Brain microvascular endothelial cell (primary cell): Measurements from ENCODE around the gene ACTL7A.
"Not testable (repeated sequence)": the region's sequence is repeated elsewhere in the genome, so short reads cannot be mapped to it uniquely, and the experiment has no call there.

Experiments
- DNase-seq: peaks from one replicate; pipeline ENCODE4 v3.0.0-alpha.2; 2020
- H3K27ac ChIP-seq: fragments of 250-450 bp; sonication (Bioruptor Pico); 2 replicates; pipeline ENCODE4 v1.5.1; 2020; ENCODE audit warnings: mild to moderate bottlenecking, moderate library complexity
- H3K27me3 ChIP-seq: fragments of 250-450 bp; sonication (Bioruptor Pico); replicated peaks from 2 replicates; pipeline ENCODE4 v1.5.1; 2020; ENCODE audit warnings: mild to moderate bottlenecking
- H3K36me3 ChIP-seq: fragments of 250-450 bp; sonication (Bioruptor Pico); replicated peaks from 2 replicates; pipeline ENCODE4 v1.5.1; 2020; ENCODE audit warnings: mild to moderate bottlenecking
- H3K4me3 ChIP-seq: 2 replicates; pipeline ENCODE4 v1.5.1; 2011; ENCODE audit warnings: low read depth, mild to moderate bottlenecking, control low read depth, low read length, moderate library complexity
- in situ Hi-C: cut with HindIII; loops from 2 replicates; pipeline ENCODE4 v1.10.0; 2017; ENCODE audit warnings: low sequenced_read_pairs, low pct_ligation_motif_present
- TF ChIP-seq, protein P1 (sequence below): IDR thresholded peaks from 2 replicates; pipeline ENCODE4 v1.5.1; 2011; ENCODE audit warnings: low read depth, mild to moderate bottlenecking, moderate library complexity, low read length, control low read depth, inconsistent platforms; ENCODE audit errors: missing control alignments

The ACTL7A gene

DNA sequence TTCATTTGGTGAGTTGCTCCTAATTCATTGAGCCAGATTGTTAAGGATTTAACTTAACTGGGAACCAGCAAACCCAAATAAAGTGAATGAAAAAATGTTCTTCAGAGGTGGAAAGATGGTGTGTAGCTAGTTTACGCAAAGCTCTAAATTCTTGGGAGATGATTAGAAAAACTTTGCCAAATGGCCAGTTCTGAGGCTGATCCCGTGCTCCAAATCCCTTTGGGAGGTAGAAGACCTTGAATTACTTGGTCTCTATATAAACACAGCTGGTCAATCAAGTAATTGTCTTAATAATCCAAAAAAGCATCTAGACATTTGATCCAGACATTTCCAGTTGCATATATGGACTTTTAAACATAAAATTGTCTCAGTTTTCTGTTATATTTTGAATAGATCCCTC, 17.7 kb upstream of the ACTL7A start:
- Histone ChIP-seq H3K27me3 (no peaks in the 10 kb centered on the region), H3K27ac (no peak overlapping the region), H3K36me3 (no peaks in the 10 kb centered on the region), H3K4me3 (no peak overlapping the region)
- in situ Hi-C loops, result no loop called here
- TF ChIP-seq, protein P1, sequence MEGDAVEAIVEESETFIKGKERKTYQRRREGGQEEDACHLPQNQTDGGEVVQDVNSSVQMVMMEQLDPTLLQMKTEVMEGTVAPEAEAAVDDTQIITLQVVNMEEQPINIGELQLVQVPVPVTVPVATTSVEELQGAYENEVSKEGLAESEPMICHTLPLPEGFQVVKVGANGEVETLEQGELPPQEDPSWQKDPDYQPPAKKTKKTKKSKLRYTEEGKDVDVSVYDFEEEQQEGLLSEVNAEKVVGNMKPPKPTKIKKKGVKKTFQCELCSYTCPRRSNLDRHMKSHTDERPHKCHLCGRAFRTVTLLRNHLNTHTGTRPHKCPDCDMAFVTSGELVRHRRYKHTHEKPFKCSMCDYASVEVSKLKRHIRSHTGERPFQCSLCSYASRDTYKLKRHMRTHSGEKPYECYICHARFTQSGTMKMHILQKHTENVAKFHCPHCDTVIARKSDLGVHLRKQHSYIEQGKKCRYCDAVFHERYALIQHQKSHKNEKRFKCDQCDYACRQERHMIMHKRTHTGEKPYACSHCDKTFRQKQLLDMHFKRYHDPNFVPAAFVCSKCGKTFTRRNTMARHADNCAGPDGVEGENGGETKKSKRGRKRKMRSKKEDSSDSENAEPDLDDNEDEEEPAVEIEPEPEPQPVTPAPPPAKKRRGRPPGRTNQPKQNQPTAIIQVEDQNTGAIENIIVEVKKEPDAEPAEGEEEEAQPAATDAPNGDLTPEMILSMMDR, result no peak
- DNase-seq, result no peak

GRCh38 chr9:108844856-108845255, 17.2 kb upstream of the ACTL7A start:
- DNase-seq, result no peak
- H3K4me3 ChIP-seq, result no peak overlapping the region
- TF ChIP-seq, protein P1, result no peak
- in situ Hi-C loops, result no loop called here
- H3K27me3 ChIP-seq, result no peaks in the 10 kb centered on the region
- H3K36me3 ChIP-seq, result no peaks in the 10 kb centered on the region
- H3K27ac ChIP-seq, result no peak overlapping the region

DNA sequence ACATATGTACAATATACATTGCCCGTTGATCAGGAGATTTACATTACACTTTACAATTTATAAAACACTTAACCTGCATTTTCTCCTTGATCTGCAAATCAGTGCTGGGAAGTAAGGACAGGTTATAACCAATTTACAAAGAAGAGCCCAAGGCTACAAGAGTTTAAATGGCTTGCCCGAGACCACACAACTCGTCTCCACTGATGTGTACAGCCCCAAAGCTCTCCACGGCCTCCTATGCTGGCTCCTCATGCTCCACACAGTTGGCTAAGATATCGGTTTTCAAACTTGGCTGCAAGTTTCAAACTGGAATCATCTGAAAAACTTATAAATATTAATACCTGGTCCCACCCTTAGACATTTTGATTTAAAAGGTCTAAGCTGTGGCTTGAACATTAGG, 16.6 kb upstream of the ACTL7A start:
- in situ Hi-C loops, result no loop called here
- no peak for DNase-seq

DNA sequence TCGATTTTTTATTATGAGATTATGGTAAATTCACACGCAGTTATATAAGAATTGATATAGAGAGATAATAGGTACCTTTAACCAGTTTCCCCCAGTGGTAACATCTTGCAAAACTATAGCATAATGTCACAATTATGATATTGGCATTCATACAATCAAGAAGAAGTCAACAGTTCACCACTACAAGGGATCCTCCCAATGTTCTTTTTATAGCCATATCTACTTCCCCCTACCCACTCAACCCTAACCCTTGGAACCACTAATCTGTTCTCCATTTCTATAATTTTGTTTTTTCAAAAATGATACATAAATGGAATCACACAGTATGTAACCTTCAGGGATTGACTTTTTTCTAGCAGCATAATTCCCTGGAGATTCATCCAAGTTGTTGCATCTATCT, 16.1 kb upstream of the ACTL7A start:
- no peaks in the 10 kb centered on the region for H3K36me3 ChIP-seq
- DNase-seq, result no peak
- H3K27ac ChIP-seq, result no peak overlapping the region
- no peak overlapping the region for H3K4me3 ChIP-seq
- TF ChIP-seq, protein P1, result no peak
- no peaks in the 10 kb centered on the region for H3K27me3 ChIP-seq
- in situ Hi-C loops, result no loop called here

More for the DNA sequence above, 16.6 kb upstream of the ACTL7A start:
- no peaks in the 10 kb centered on the region for H3K27me3 ChIP-seq
- H3K4me3 ChIP-seq, result no peak overlapping the region
- H3K27ac ChIP-seq, result no peak overlapping the region
- TF ChIP-seq, protein P1, result no peak
- H3K36me3 ChIP-seq, result no peaks in the 10 kb centered on the region

- H3K4me3 ChIP-seq, H3K27ac ChIP-seq, DNase-seq, H3K27me3 ChIP-seq, H3K36me3 ChIP-seq, in situ Hi-C loops: not testable (repeated sequence)
These were observed 13.8 kb upstream of the ACTL7A start for GRCh38 chr9:108848296-108848695.

DNA sequence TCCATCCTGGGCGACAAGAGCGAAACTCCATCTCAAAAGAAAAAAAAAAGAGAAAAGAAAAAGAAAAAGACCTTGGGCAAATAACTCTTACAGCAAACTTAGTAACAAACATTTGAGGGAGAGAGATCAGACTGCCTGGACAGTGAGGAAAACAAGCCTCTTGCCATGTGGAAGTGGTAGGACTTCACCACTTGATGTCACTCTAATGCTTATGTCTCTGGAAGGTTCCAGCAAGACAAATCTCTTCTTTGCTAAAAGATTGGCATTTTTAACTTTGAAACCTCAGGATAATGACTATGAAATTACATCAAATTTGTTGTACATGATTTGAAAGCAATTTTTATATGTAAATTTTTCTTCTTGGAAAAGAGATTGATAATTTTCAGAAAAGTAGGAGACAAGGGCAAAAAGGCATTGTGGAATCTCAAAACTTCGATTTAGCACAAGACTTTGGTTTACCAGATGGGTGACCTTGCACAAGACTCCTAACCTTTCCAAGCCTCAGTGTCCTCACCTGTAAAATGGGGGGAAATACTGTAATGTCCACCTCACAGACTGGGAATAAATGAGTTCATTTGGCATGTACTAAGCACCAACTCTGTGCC, 11.7 kb upstream of the ACTL7A start:
- Histone ChIP-seq H3K27me3 (no peaks in the 10 kb centered on the region), H3K4me3 (no peak overlapping the region), H3K36me3 (no peaks in the 10 kb centered on the region), H3K27ac (no peak overlapping the region)
- TF ChIP-seq, protein P1, result peak; percentile 50
- in situ Hi-C loops, result no loop called here
- DNase-seq, result no peak
